Measurements from ENCODE around the gene TEDC2.

DNA sequence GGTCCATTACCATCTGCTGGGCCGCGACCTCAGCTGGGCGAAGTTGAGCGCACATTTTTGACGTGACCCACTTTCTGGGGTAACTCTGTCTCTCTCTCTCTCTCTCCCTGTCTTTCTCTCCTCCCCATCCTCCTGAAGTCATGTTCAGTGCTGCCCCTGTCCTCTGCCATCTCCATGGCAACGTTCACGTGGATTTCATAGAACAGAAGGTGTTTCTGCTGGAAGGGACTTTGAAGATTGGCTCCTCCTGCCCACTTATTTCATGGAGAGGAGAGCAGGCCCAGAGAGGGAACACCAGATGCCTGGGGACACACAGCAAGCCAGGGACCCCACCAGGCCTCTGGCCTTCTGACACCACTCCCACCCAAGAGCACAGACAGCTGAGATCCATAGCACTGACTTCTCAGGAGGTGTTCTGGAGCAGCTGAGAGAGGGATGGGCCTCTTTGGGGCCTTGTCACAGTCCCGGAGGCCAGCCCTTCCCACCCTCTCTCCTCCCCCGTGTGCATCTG lies 34.8 kb upstream of the TEDC2 start:
- TF ChIP-seq, protein P1, sequence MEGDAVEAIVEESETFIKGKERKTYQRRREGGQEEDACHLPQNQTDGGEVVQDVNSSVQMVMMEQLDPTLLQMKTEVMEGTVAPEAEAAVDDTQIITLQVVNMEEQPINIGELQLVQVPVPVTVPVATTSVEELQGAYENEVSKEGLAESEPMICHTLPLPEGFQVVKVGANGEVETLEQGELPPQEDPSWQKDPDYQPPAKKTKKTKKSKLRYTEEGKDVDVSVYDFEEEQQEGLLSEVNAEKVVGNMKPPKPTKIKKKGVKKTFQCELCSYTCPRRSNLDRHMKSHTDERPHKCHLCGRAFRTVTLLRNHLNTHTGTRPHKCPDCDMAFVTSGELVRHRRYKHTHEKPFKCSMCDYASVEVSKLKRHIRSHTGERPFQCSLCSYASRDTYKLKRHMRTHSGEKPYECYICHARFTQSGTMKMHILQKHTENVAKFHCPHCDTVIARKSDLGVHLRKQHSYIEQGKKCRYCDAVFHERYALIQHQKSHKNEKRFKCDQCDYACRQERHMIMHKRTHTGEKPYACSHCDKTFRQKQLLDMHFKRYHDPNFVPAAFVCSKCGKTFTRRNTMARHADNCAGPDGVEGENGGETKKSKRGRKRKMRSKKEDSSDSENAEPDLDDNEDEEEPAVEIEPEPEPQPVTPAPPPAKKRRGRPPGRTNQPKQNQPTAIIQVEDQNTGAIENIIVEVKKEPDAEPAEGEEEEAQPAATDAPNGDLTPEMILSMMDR (IDR thresholded peaks at IDR 0.05): no peak
- no peak for TF ChIP-seq POLR2A (IDR thresholded peaks at IDR 0.05)

All from testis (tissue), 2 donors.